HepG2 (cell line): ENCODE results near the gene GNB3. TPM values are rescaled to one million over a fixed set of nuclear protein-coding genes. Genes with fewer than 3 reads are reported as not detected.

Experiments used
- ARID2 ChIP-seq: sonication (generic); formaldehyde crosslinking; IDR thresholded peaks from 2 replicates; pipeline ENCODE4 v1.8.1; 2022; ENCODE audit warnings: mild to moderate bottlenecking, missing genetic modification reagents, borderline replicate concordance
- BRD4 ChIP-seq: sonication (generic); formaldehyde crosslinking; IDR thresholded peaks from 2 replicates; pipeline ENCODE4 v1.4.0; 2020; ENCODE audit warnings: missing genetic modification reagents
- FOXC1 ChIP-seq: sonication (generic); formaldehyde crosslinking; IDR thresholded peaks from 2 replicates; pipeline ENCODE4 v1.8.0; 2022; ENCODE audit warnings: mild to moderate bottlenecking, missing genetic modification reagents, borderline replicate concordance
- HIVEP1 ChIP-seq: sonication (generic); formaldehyde crosslinking; IDR thresholded peaks from 2 replicates; pipeline ENCODE4 v1.4.0; 2020; ENCODE audit warnings: mild to moderate bottlenecking, missing genetic modification reagents
- KAT8 ChIP-seq: IDR thresholded peaks from 2 replicates; pipeline ENCODE4 v1.6.1; 2016; ENCODE audit warnings: missing genetic modification reagents, missing compliant biosample characterization
- KDM4B ChIP-seq: sonication (generic); formaldehyde crosslinking; IDR thresholded peaks from 2 replicates; pipeline ENCODE4 v1.4.0; 2020; ENCODE audit warnings: missing genetic modification reagents
- NFIC ChIP-seq: IDR thresholded peaks from 2 replicates; pipeline ENCODE4 v1.6.1; 2012; ENCODE audit warnings: mild to moderate bottlenecking, low read length, inconsistent platforms
- PAWR ChIP-seq: sonication (generic); formaldehyde crosslinking; IDR thresholded peaks from 2 replicates; pipeline ENCODE4 v1.4.0; 2020; ENCODE audit warnings: missing genetic modification reagents, mild to moderate bottlenecking, borderline replicate concordance
- PHF20 ChIP-seq: sonication (generic); formaldehyde crosslinking; IDR thresholded peaks from 2 replicates; pipeline ENCODE4 v1.5.0; 2020; ENCODE audit warnings: mild to moderate bottlenecking, missing genetic modification reagents
- PHF8 ChIP-seq: sonication (generic); formaldehyde crosslinking; IDR thresholded peaks from 2 replicates; pipeline ENCODE4 v1.5.0; 2020; ENCODE audit warnings: missing genetic modification reagents
- PRMT3 ChIP-seq: sonication (generic); formaldehyde crosslinking; IDR thresholded peaks from 2 replicates; pipeline ENCODE4 v1.8.1; 2022; ENCODE audit warnings: low read depth, mild to moderate bottlenecking, moderate library complexity, missing genetic modification reagents, borderline replicate concordance
- RFXANK ChIP-seq: IDR thresholded peaks from 2 replicates; pipeline ENCODE4 v1.6.1; 2016
- SIX1 ChIP-seq: sonication (generic); formaldehyde crosslinking; IDR thresholded peaks from 2 replicates; pipeline ENCODE4 v1.4.0; 2020; ENCODE audit warnings: missing genetic modification reagents, borderline replicate concordance
- SOX13 ChIP-seq, 3 experiments: fragments of 450-650 bp in 1 of 3; sonication (generic) in 1 of 3; formaldehyde crosslinking in 1 of 3; IDR thresholded peaks in 2 of 3; conservative IDR thresholded peaks in 1 of 3; 2 replicates each; pipeline versions ENCODE4 v1.5.0 to v1.6.1; 2016 to 2020; ENCODE audit warnings: antibody characterized with exemption in 1 of 3, mild to moderate bottlenecking in 1 of 3, missing compliant biosample characterization in 1 of 3, missing genetic modification reagents in 1 of 3, moderate library complexity in 1 of 3
- SSRP1 ChIP-seq: IDR thresholded peaks from 2 replicates; pipeline ENCODE4 v1.6.1; 2016; ENCODE audit warnings: control low read depth
- THAP7 ChIP-seq: sonication (generic); formaldehyde crosslinking; IDR thresholded peaks from 2 replicates; pipeline ENCODE4 v1.8.1; 2023; ENCODE audit warnings: mild to moderate bottlenecking, missing genetic modification reagents
- U2AF2 ChIP-seq: fragments of 200-400 bp; formaldehyde crosslinking; IDR thresholded peaks from 2 replicates; pipeline ENCODE4 v1.6.1; 2017; ENCODE audit warnings: low read depth, mild to moderate bottlenecking, low read length
- WIZ ChIP-seq: sonication (generic); formaldehyde crosslinking; IDR thresholded peaks from 2 replicates; pipeline ENCODE4 v1.5.1; 2020; ENCODE audit warnings: mild to moderate bottlenecking, missing genetic modification reagents
- ZNF343 ChIP-seq: sonication (generic); formaldehyde crosslinking; IDR thresholded peaks from 2 replicates; pipeline ENCODE4 v1.4.0; 2020; ENCODE audit warnings: mild to moderate bottlenecking, missing genetic modification reagents
- ZNF44 ChIP-seq: sonication (generic); formaldehyde crosslinking; IDR thresholded peaks from 2 replicates; pipeline ENCODE4 v1.5.1; 2020; ENCODE audit warnings: mild to moderate bottlenecking, missing genetic modification reagents
- ZNF557 ChIP-seq: sonication (generic); formaldehyde crosslinking; IDR thresholded peaks from 2 replicates; pipeline ENCODE4 v1.4.0; 2020; ENCODE audit warnings: missing genetic modification reagents
- ZNF589 ChIP-seq: sonication (generic); formaldehyde crosslinking; conservative IDR thresholded peaks from 2 replicates; pipeline ENCODE4 v1.8.0; 2022; ENCODE audit warnings: mild to moderate bottlenecking, moderate library complexity, missing genetic modification reagents
- ZNF605 ChIP-seq: sonication (generic); formaldehyde crosslinking; IDR thresholded peaks from 2 replicates; pipeline ENCODE4 v1.8.0; 2022; ENCODE audit warnings: mild to moderate bottlenecking, missing genetic modification reagents
- ZNF616 ChIP-seq: sonication (generic); formaldehyde crosslinking; IDR thresholded peaks from 2 replicates; pipeline ENCODE4 v1.5.0; 2020; ENCODE audit warnings: low read depth, mild to moderate bottlenecking, missing genetic modification reagents
- ZNF629 ChIP-seq: sonication (generic); formaldehyde crosslinking; conservative IDR thresholded peaks from 2 replicates; pipeline ENCODE4 v1.5.0; 2020; ENCODE audit warnings: missing genetic modification reagents
- ZNF773 ChIP-seq: sonication (generic); formaldehyde crosslinking; IDR thresholded peaks from 2 replicates; pipeline ENCODE4 v1.4.0; 2020; ENCODE audit warnings: missing genetic modification reagents, borderline replicate concordance
- ZNF883 ChIP-seq: sonication (generic); formaldehyde crosslinking; IDR thresholded peaks from 2 replicates; pipeline ENCODE4 v1.5.1; 2020; ENCODE audit warnings: mild to moderate bottlenecking, missing genetic modification reagents; ENCODE audit errors: not compliant biosample characterization
- ZSCAN29 ChIP-seq: sonication (generic); formaldehyde crosslinking; conservative IDR thresholded peaks from 2 replicates; pipeline ENCODE4 v1.4.0; 2020; ENCODE audit warnings: mild to moderate bottlenecking, missing genetic modification reagents
- polyA plus RNA-seq, 8 experiments: library from polyadenylated mRNA; depleted of rRNA in 3 of 8; stranded (reverse) in 7 of 8; unstranded in 1 of 8; fragments of >200 nt; fragmentation: Illumina TruSeq in 4 of 8; extraction: Trizol in 4 of 8; gene quantifications; 2 replicates each; pipeline versions ENCODE4 v1.2.1 to v1.2.3, GENCODE V29; 2011 to 2016; ENCODE audit warnings: low read depth in 4 of 8, missing spikeins in 1 of 8, mixed read lengths in 1 of 8; ENCODE audit not compliant: insufficient read depth in 1 of 8
- total RNA-seq, 5 experiments: library from RNA; depleted of rRNA; stranded (reverse); fragments of >200 nt; fragmentation: Illumina TruSeq; extraction: Trizol; gene quantifications; 2 replicates each; pipeline ENCODE4 v1.2.3, GENCODE V29; 2016; ENCODE audit warnings: low read depth in 1 of 5
- TF ChIP-seq, protein P1 (sequence below): sonication (generic); formaldehyde crosslinking; IDR thresholded peaks from 2 replicates; pipeline ENCODE4 v1.4.0; 2020; ENCODE audit warnings: missing genetic modification reagents; ENCODE audit errors: not compliant biosample characterization

Gene GNB3
- total and polyA plus RNA-seq, 2 of the 13 experiments (the other 11 are each of a cell fraction or from before 2014, with no cell fraction given), result 1.3 to 3.6 TPM

GRCh38 chr12:6867413-6868210 lies 26.9 kb downstream of the GNB3 start, which contains the start of gene TPI1 (continued):
- TF ChIP-seq ZNF773 (CRISPR knock-in tag), result 0 out of 2 replicates have a peak, but pooled peaks have one; percentile 21
- peak; percentile 57; the same call in 1 of the 2 replicates for TF ChIP-seq ZNF44
- no peak for TF ChIP-seq HIVEP1 (CRISPR knock-in tag)
- no peak for TF ChIP-seq KDM4B (CRISPR knock-in tag)
- TF ChIP-seq SIX1, result no peak
- TF ChIP-seq ZNF557 (CRISPR knock-in tag), result peak; percentile 81; the same call in 1 of the 2 replicates
- no peak for TF ChIP-seq ARID2 (CRISPR knock-in tag)
- TF ChIP-seq THAP7, result no peak
- no peak; the same call in none of the 2 replicates for TF ChIP-seq ZNF589 (CRISPR knock-in tag)
- TF ChIP-seq NFIC, result no peak
- 0 out of 2 replicates have a peak, but pooled peaks have one; percentile 72 for TF ChIP-seq ZNF605 (CRISPR knock-in tag)
- peak; percentile 52; the same call in 1 of the 2 replicates for TF ChIP-seq FOXC1
- no peak for TF ChIP-seq PRMT3
- peak; percentile 76; the same call in 1 of the 2 replicates for TF ChIP-seq RFXANK
- no peak; the same call in 1 of the 2 replicates for TF ChIP-seq PHF20
- TF ChIP-seq SOX13 (IDR thresholded peaks at IDR 0.05), result 0 out of 2 replicates have a peak, but pooled peaks have one; percentile 23
- no peak; a peak in 1 of 4 replicates for TF ChIP-seq SOX13 (CRISPR knock-in tag; conservative IDR thresholded peaks at IDR 0.05 in 1 of 2, IDR thresholded peaks at IDR 0.05 in 1 of 2)
- TF ChIP-seq PHF8 (CRISPR knock-in tag), result peak; percentile 81
- TF ChIP-seq U2AF2, result no peak
- no peak for TF ChIP-seq PAWR (CRISPR knock-in tag)
- TF ChIP-seq ZNF883, result peak; percentile 69
- TF ChIP-seq ZSCAN29 (CRISPR knock-in tag), result no peak
- TF ChIP-seq WIZ (CRISPR knock-in tag), result 0 out of 2 replicates have a peak, but pooled peaks have one; percentile 25
- no peak for TF ChIP-seq ZNF629
- TF ChIP-seq KAT8, result peak; percentile 63; the same call in 1 of the 2 replicates
- TF ChIP-seq ZNF616 (CRISPR knock-in tag), result 0 out of 2 replicates have a peak, but pooled peaks have one; percentile 60
- TF ChIP-seq, protein P1, sequence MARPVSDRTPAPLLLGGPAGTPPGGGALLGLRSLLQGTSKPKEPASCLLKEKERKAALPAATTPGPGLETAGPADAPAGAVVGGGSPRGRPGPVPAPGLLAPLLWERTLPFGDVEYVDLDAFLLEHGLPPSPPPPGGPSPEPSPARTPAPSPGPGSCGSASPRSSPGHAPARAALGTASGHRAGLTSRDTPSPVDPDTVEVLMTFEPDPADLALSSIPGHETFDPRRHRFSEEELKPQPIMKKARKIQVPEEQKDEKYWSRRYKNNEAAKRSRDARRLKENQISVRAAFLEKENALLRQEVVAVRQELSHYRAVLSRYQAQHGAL (CRISPR knock-in tag), result no peak
- TF ChIP-seq BRD4 (CRISPR knock-in tag), result no peak
- peak; percentile 55; the same call in 1 of the 2 replicates for TF ChIP-seq ZNF343 (CRISPR knock-in tag)
- no peak for TF ChIP-seq SSRP1 (CRISPR knock-in tag)
